Calu3 (cell line): ENCODE measurements around the gene SHC4. TPM values are rescaled to one million over a fixed set of nuclear protein-coding genes. Genes with fewer than 3 reads are reported as not detected.
"Not testable (repeated sequence)": the region's sequence is repeated elsewhere in the genome, so short reads cannot be mapped to it uniquely, and the experiment has no call there.

ENCODE experiments used
- BruUV-seq: library from RNA; stranded (reverse); fragments of 400-500 nt; replicated peaks from 2 replicates; lab custom pipeline; 2021; lab: Mats Ljungman, UMichigan
- CTCF ChIA-PET: fragments of 300-600 bp; sonication (Branson Sonifier 250); formaldehyde crosslinking; loops from one replicate; lab custom pipeline; 2022; ENCODE audit warnings: antibody characterized with exemption; lab: Charles Lee
- DNase-seq: peaks from one replicate; pipeline ENCODE4 v3.0.0; 2022
- H3K27ac Mint-ChIP-seq: one replicate; pipeline ENCODE4 v1.8.0; 2022; ENCODE audit warnings: mixed read lengths; ENCODE audit not compliant: unreplicated experiment
- H3K27me3 Mint-ChIP-seq: one replicate; pipeline ENCODE4 v1.8.0; 2022; ENCODE audit warnings: mixed read lengths; ENCODE audit not compliant: unreplicated experiment
- H3K36me3 Mint-ChIP-seq: one replicate; pipeline ENCODE4 v1.8.0; 2022; ENCODE audit warnings: mild to moderate bottlenecking, moderate library complexity, mixed read lengths; ENCODE audit not compliant: insufficient read depth, unreplicated experiment
- H3K4me1 Mint-ChIP-seq: one replicate; pipeline ENCODE4 v1.8.0; 2022; ENCODE audit warnings: mild to moderate bottlenecking, low read depth, mixed read lengths; ENCODE audit not compliant: unreplicated experiment
- H3K4me3 Mint-ChIP-seq: one replicate; pipeline ENCODE4 v1.8.0; 2022; ENCODE audit warnings: mild to moderate bottlenecking, low read depth, moderate library complexity, mixed read lengths; ENCODE audit not compliant: unreplicated experiment
- H3K9me3 Mint-ChIP-seq: one replicate; pipeline ENCODE4 v1.8.0; 2022; ENCODE audit warnings: low read depth, mixed read lengths; ENCODE audit not compliant: unreplicated experiment
- CTCF ChIP-seq: fragments of 200-600 bp; IDR thresholded peaks from one replicate; pipeline ENCODE4 v1.8.0; 2022; ENCODE audit warnings: antibody characterized with exemption; ENCODE audit not compliant: unreplicated experiment
- intact Hi-C: fragments of 100-400 bp; cut with micrococcal nuclease; formaldehyde crosslinking; loops from one replicate; pipeline ENCODE4 v1.10.0; 2022; ENCODE audit not compliant: unreplicated experiment
- total RNA-seq: library from RNA; stranded (reverse); gene quantifications from 2 replicates; pipeline ENCODE4 v1.2.3, GENCODE V29; 2022

The SHC4 gene
- total RNA-seq, 1 experiment from 2014 or later, result 1.2 TPM

- Mint-ChIP-seq H3K27me3 (no peaks in the 10 kb centered on the region), H3K4me1 (peaks cover 21% of the 10 kb centered on the region), H3K4me3 (no peak overlapping the region), H3K36me3 (no peaks in the 10 kb centered on the region), H3K27ac (no peak overlapping the region), H3K9me3 (no peaks in the 10 kb centered on the region)
- DNase-seq, result no peak
- BruUV-seq, result no TSS peak
- TF ChIP-seq CTCF, result no peak
- intact Hi-C loops, result loop anchor here (5.0 kb wide), 1 partner anchor 141 kb away; no protein-coding TSS in a partner anchor
- CTCF ChIA-PET, result no interaction called here
Observed at GRCh38 chr15:48858401-48858800, 105.3 kb downstream of the SHC4 start.

GRCh38 chr15:48856942-48857341 is 106.8 kb downstream of the SHC4 start:
- Mint-ChIP-seq H3K4me1 (peaks cover 21% of the 10 kb centered on the region), H3K4me3 (no peak overlapping the region), H3K36me3 (no peaks in the 10 kb centered on the region), H3K9me3 (no peaks in the 10 kb centered on the region), H3K27ac (no peak overlapping the region), H3K27me3 (no peaks in the 10 kb centered on the region)
- BruUV-seq, result no TSS peak
- intact Hi-C loops, result loop anchor here (5.0 kb wide), 1 partner anchor 140 kb away; no protein-coding TSS in a partner anchor
- no peak for TF ChIP-seq CTCF
- no peak for DNase-seq
- CTCF ChIA-PET, result no interaction called here

- H3K4me3 Mint-ChIP-seq, result no peak overlapping the region
- H3K27me3 Mint-ChIP-seq, result no peaks in the 10 kb centered on the region
Observed at GRCh38 chr15:48855501-48856440, 107.9 kb downstream of the SHC4 start.

GRCh38 chr15:48854434-48854833 is 109.3 kb downstream of the SHC4 start:
- intact Hi-C loops, result loop anchor here (2.0 kb wide), 1 partner anchor 496 kb away; no protein-coding TSS in a partner anchor
- H3K36me3 Mint-ChIP-seq, CTCF ChIA-PET, DNase-seq, H3K27ac Mint-ChIP-seq, H3K4me3 Mint-ChIP-seq, H3K27me3 Mint-ChIP-seq, H3K9me3 Mint-ChIP-seq, BruUV-seq: not testable (repeated sequence)
- peaks cover 21% of the 10 kb centered on the region for H3K4me1 Mint-ChIP-seq

More at GRCh38 chr15:48855501-48856440, 107.9 kb downstream of the SHC4 start:
- intact Hi-C loops, result loop anchor here (2.0 to 5.0 kb wide), 2 partner anchors 138 to 497 kb away; no protein-coding TSS in a partner anchor
- H3K4me1 Mint-ChIP-seq, result peaks cover 21% of the 10 kb centered on the region
- DNase-seq, result peak; percentile 35
- no peak for TF ChIP-seq CTCF
- H3K27ac Mint-ChIP-seq, result no peak overlapping the region
- no peaks in the 10 kb centered on the region for H3K36me3 Mint-ChIP-seq
- CTCF ChIA-PET, result no interaction called here
- H3K9me3 Mint-ChIP-seq, result no peaks in the 10 kb centered on the region
- BruUV-seq, result no TSS peak
